ENCODE results near the gene SPR.

- TF ChIP-seq, protein P1, sequence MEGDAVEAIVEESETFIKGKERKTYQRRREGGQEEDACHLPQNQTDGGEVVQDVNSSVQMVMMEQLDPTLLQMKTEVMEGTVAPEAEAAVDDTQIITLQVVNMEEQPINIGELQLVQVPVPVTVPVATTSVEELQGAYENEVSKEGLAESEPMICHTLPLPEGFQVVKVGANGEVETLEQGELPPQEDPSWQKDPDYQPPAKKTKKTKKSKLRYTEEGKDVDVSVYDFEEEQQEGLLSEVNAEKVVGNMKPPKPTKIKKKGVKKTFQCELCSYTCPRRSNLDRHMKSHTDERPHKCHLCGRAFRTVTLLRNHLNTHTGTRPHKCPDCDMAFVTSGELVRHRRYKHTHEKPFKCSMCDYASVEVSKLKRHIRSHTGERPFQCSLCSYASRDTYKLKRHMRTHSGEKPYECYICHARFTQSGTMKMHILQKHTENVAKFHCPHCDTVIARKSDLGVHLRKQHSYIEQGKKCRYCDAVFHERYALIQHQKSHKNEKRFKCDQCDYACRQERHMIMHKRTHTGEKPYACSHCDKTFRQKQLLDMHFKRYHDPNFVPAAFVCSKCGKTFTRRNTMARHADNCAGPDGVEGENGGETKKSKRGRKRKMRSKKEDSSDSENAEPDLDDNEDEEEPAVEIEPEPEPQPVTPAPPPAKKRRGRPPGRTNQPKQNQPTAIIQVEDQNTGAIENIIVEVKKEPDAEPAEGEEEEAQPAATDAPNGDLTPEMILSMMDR (IDR thresholded peaks at IDR 0.05): no peak
- no peak for TF ChIP-seq POLR2A (IDR thresholded peaks at IDR 0.05)
Observed at GRCh38 chr2:72933207-72933606, 46.0 kb downstream of the SPR start.
